ENCODE results near the gene TMEM266.

Gene TMEM266

DNA sequence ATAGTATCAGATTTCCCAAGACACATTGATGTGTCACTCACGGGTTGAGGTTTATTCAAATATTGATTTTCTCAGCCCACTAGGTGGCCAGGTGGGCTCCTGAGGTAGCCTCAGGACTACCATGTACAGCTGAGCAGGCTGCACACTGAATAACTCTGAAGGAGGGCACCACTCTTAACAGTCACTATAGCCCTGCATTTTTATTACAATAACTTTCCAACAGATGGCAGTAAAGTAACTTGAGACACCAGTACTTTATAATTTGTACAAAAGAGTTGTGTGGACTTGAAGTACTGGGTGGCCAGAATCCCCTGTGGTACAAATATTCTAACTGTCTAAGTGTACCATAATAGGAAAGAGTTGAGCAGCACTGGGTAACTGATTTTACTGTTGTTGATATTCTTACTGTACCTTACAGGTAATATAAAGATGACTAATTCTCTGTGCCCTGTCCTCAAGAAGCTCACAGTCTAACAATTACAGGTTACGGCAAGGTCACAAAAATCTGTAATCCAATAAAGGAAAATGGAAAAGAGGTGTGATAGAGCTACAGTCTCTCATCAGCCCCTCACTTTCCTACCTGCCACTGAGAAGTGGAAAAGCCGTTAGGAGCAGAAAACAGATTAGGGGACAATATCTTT lies 175.5 kb downstream of the TMEM266 start:
- peak; percentile 20 for DNase-seq (ENCODE audit: low spot score)

DNA sequence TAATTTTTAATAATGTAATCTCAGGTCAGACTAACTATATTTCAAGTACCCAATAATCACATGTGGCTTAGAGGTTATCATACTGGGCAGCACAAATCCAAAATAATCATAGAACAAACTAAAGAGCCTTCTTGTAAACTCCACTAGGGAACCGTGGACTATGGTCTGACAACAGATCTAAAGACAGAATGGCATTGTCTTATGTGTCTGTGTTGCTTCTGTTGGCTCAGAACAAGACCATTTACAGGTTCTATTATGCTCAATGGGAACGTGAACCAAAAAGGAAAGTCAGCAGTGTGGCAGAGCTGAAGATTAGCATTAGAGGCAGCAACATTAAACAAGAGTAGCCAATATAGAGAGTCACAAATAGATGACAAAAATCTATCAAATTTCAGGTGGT lies 176.6 kb downstream of the TMEM266 start:
- no peak for DNase-seq (ENCODE audit: low spot score)

DNA sequence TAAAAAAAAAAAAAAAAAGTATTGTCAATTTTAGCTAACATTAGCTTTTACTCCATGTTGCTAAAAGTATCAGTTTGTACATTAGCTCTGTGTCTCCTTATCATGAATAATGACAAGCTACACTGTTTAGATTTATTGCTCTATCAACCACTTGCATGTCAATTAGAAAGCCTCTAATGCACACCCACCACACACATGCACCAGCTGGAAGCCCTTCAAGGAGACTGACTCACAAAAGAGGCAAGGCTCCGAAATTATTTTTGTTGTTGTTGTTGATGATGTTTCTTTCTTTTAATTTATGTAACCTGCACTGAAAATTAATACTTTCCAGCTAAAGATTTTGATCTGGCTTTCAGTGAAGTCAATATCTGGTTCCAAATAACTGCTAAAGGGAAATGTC lies 180.0 kb downstream of the TMEM266 start:
- no peak for DNase-seq (ENCODE audit: low spot score)

DNA sequence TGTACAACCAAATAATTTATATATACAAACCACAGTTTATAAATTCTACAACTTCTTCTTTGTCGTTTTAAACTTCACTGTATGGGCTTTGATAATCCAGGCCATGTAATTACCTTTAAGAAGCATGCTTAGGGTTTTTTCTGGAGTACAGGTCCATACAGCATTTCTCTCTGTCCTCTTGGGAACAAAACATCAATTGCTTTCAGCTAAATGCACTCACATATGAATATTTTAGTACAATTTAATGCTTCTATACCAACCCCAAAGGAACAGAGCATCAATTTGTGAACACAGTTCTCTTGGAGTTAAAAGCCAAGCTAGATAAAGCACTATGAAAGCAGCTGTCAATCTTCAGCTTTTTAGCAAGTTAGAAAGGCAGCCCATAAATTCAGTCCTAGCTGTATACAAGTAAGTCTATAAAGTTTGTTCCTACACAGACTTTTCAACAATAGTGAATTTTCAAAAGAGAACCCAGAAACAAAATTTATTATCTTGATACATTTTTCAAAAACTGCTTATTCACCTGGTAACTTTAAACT lies 185.4 kb downstream of the TMEM266 start:
- no peak for DNase-seq (ENCODE audit: low spot score)

DNA sequence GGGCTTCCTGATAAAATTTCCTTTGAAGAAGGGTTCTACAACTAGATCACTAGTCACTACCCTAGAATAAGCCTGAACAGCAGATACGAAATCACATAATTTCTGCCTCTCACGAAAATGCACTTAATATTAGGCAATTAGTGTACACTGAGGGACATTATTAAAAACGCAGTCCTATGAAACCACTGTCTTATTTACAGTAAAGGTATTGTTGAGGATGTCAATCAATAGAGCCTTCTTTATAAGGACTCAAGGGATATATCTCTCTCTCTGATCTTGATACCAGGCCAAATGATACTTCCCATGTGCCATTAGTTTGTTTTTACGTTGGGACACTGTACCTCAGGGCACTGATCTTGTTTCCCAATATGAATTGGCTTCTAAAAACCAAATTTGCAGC lies 191.9 kb downstream of the TMEM266 start:
- no peak for DNase-seq (ENCODE audit: low spot score)

DNA sequence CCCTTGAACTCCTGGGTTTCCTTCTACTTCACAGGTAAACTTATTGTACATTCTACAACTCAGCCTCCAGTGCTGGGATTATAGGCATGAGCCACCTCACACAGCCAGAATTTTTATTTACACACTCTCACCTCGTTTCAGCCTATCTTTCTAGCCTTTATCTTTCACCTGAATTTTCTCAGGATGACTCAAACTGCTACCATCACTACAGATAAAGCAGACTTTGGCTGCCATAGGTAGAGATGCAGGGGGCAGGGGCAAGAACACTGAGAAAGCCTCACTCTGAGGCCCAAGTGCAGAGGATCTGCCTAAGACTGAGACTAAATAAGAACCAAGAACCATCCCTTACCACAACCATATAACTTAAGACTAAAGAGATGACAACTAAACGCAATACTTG lies 192.5 kb downstream of the TMEM266 start:
- DNase-seq (ENCODE audit: low spot score): no peak

DNA sequence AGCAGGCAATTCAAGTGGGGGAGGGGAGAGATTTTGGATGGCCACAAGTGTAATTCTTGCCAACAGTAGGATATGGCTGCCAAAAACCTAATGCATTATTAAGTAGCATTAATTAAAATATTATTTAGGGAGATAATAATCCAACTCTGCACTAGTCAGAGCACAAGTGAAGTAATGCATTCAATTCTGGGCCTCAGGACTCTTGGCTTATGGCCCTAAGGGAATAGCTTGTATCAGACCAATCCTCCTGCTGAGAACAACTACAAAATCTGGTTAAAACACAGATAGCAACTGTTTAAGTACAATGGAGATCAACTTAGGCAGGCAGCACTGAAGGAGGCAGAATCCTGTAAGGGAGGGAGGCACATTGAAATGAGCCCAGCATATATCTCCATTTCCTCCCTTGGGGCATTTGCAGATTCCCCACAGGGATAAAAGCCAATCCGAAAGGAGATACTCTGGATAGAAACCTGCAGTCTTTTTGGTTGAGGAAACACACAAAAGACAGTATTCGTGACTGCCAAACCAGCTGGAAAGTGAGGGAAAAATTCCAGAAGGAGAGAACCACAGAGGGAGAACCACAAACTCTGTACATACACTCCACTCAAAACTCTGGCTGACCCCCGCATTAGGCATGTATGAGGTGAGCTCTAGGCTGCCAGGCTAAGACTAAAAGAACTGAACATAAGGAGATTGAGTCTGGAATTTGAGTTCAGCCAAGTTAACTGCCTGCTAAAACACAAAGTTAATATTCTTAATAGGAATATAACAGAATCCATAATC lies 194.1 kb downstream of the TMEM266 start:
- DNase-seq (ENCODE audit: low spot score): no peak

Measured in SK-N-DZ (cell line).